ENCODE data around the gene MRPL27.

DNA sequence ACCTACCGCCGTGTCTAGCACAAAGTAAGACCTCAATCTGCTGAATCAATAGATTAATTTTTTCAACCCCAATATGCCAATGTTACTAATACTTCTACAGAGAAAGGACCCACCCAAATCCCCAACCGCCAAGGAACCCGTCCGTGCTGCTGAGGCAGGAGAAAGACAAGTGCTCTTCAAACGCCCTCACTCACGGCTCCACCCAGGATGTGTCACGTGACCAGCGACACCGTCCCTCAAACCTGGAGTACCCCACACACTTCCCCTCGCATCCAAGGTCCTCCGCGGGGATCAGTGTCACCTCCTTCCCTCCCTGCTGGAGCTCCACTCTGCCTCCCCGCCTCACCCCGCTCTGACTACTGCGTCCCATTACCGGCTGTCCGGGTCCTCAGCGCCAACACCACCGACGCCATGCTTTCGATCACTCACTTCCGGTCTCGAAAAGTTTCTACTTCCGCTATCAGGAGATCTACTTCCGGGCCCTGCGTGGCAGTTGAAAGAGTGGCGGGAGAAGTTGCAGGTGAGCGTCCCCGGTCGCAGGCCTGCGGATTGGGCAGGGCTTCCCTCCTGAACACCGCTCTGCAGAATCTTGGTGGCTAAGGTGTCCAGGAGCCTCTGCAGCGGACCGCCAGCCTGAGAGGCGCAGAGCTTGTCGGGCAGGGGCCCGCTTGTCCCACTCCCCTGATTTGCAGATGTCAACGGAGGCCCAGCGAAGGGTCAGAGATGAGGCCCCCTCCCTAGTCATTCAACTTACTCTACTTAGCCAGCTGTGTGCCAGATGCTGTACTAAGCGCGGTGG, at the start of gene MRPL27, which contains the start of gene EME1:
- TF ChIP-seq, protein P1, sequence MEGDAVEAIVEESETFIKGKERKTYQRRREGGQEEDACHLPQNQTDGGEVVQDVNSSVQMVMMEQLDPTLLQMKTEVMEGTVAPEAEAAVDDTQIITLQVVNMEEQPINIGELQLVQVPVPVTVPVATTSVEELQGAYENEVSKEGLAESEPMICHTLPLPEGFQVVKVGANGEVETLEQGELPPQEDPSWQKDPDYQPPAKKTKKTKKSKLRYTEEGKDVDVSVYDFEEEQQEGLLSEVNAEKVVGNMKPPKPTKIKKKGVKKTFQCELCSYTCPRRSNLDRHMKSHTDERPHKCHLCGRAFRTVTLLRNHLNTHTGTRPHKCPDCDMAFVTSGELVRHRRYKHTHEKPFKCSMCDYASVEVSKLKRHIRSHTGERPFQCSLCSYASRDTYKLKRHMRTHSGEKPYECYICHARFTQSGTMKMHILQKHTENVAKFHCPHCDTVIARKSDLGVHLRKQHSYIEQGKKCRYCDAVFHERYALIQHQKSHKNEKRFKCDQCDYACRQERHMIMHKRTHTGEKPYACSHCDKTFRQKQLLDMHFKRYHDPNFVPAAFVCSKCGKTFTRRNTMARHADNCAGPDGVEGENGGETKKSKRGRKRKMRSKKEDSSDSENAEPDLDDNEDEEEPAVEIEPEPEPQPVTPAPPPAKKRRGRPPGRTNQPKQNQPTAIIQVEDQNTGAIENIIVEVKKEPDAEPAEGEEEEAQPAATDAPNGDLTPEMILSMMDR (conservative IDR thresholded peaks at IDR 0.05; ENCODE audit: low read length): no peak
- no peak for TF ChIP-seq EZH2phosphoT487 (IDR thresholded peaks at IDR 0.05; ENCODE audit: borderline replicate concordance, low read depth, low read length)

Data from OCI-LY7 (cell line).